ENCODE measurements around the gene CASZ1.

The CASZ1 gene

DNA sequence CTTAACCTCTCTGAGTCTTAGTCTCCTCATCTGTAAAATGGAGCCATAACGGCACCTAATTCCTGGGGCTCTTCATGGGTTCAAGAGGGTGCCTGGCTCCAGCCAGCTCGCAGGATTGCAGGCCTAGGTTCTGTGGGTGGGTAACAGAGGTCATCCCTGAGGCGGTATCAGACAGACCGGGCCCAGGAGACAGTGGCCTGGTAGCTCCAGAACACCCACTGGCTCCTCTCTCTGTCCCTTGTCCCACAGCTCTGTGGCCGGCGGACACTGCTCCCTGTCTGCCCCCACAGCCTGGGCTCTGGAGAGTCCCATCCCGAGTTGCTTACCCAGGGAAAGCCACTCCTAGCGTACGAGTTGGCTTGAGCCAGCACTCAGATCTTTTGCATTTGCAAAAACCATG, 171.4 kb downstream of the CASZ1 start:
- H3K27me3 ChIP-seq (ENCODE audit: low read length), result no peaks in the 10 kb centered on the region
- no peaks in the 10 kb centered on the region for H3K36me3 ChIP-seq (ENCODE audit: low read length)
- H3F3A ChIP-seq (ENCODE audit: insufficient read depth), result no peaks in the 10 kb centered on the region
- H3K9ac ChIP-seq (ENCODE audit: low read length), result no peak overlapping the region
- H3K9me2 ChIP-seq (replicated peaks; ENCODE audit: insufficient read depth, low read length), result no peaks in the 10 kb centered on the region
- H3K27ac ChIP-seq (ENCODE audit: low read depth, low read length), result no peak overlapping the region
- no peaks in the 10 kb centered on the region for H4K20me1 ChIP-seq (ENCODE audit: low read depth, low read length)
- TF ChIP-seq, protein P1, sequence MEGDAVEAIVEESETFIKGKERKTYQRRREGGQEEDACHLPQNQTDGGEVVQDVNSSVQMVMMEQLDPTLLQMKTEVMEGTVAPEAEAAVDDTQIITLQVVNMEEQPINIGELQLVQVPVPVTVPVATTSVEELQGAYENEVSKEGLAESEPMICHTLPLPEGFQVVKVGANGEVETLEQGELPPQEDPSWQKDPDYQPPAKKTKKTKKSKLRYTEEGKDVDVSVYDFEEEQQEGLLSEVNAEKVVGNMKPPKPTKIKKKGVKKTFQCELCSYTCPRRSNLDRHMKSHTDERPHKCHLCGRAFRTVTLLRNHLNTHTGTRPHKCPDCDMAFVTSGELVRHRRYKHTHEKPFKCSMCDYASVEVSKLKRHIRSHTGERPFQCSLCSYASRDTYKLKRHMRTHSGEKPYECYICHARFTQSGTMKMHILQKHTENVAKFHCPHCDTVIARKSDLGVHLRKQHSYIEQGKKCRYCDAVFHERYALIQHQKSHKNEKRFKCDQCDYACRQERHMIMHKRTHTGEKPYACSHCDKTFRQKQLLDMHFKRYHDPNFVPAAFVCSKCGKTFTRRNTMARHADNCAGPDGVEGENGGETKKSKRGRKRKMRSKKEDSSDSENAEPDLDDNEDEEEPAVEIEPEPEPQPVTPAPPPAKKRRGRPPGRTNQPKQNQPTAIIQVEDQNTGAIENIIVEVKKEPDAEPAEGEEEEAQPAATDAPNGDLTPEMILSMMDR (IDR thresholded peaks at IDR 0.05; ENCODE audit: insufficient read depth, low read length, poor library complexity, severe bottlenecking), result no peak
- no peak for TF ChIP-seq EZH2phosphoT487 (conservative IDR thresholded peaks at IDR 0.05; ENCODE audit: low read length)
- no peak overlapping the region for H2AFZ ChIP-seq (ENCODE audit: low read depth, low read length, severe bottlenecking)
- H3K4me2 ChIP-seq (ENCODE audit: low read depth, low read length, poor library complexity, severe bottlenecking), result no peak overlapping the region
- no peaks in the 10 kb centered on the region for H3K9me3 ChIP-seq (ENCODE audit: insufficient read depth, low read length)
- no peaks in the 10 kb centered on the region for H3K79me2 ChIP-seq (ENCODE audit: insufficient read depth, low read length)
- H3K4me3 ChIP-seq (ENCODE audit: insufficient read depth, low read length, poor library complexity, severe bottlenecking), result no peak overlapping the region

DNA sequence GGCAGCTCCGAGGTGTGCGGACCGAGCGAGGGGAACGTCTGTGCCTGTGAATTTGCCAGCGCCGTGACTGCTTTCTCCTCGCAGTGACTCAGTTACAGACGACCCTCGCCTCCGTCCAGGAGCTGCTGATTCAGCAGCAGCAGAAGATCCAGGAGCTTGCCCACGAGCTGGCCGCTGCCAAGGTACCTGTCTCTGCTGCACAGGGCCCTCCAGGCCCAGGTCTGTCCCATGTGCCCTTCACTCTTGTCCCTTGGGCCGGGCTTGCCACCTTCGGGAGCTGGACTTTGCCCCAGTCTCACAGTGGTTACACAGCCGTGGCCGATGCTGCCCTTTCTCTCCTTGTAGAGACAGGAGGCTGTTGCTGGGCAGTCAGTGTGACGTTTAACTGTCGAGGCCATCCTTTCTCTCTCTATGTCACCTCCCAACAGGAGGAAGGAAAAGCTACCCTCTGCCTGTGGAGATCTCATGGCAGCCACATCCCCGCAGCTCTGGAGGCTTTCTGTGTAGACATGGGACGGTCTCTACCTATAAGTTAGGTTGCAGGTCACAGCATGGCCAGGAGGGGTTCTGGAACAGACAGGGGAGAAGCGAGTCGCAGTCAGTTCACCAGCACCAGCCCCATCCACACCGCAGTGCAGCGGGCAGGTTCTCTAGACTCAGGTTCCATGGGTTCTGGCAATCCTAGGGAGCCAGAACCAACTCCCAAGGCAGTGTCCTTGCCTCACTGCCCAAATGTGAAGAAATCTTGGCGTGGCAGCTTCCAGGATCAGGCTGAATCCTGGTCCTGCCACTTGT, 172.0 kb downstream of the CASZ1 start:
- Histone ChIP-seq H3F3A (ENCODE audit: insufficient read depth) (no peaks in the 10 kb centered on the region), H3K9me3 (ENCODE audit: insufficient read depth, low read length) (no peaks in the 10 kb centered on the region), H3K9me2 (replicated peaks; ENCODE audit: insufficient read depth, low read length) (no peaks in the 10 kb centered on the region), H3K4me3 (ENCODE audit: insufficient read depth, low read length, poor library complexity, severe bottlenecking) (no peak overlapping the region), H3K9ac (ENCODE audit: low read length) (no peak overlapping the region), H3K79me2 (ENCODE audit: insufficient read depth, low read length) (no peaks in the 10 kb centered on the region), H3K4me2 (ENCODE audit: low read depth, low read length, poor library complexity, severe bottlenecking) (no peak overlapping the region), H3K27ac (ENCODE audit: low read depth, low read length) (no peak overlapping the region), H4K20me1 (ENCODE audit: low read depth, low read length) (no peaks in the 10 kb centered on the region), H3K36me3 (ENCODE audit: low read length) (no peaks in the 10 kb centered on the region), H2AFZ (ENCODE audit: low read depth, low read length, severe bottlenecking) (no peak overlapping the region), H3K27me3 (ENCODE audit: low read length) (no peaks in the 10 kb centered on the region)
- TF ChIP-seq, protein P1 (IDR thresholded peaks at IDR 0.05; ENCODE audit: insufficient read depth, low read length, poor library complexity, severe bottlenecking), result no peak
- no peak for TF ChIP-seq EZH2phosphoT487 (conservative IDR thresholded peaks at IDR 0.05; ENCODE audit: low read length)

DNA sequence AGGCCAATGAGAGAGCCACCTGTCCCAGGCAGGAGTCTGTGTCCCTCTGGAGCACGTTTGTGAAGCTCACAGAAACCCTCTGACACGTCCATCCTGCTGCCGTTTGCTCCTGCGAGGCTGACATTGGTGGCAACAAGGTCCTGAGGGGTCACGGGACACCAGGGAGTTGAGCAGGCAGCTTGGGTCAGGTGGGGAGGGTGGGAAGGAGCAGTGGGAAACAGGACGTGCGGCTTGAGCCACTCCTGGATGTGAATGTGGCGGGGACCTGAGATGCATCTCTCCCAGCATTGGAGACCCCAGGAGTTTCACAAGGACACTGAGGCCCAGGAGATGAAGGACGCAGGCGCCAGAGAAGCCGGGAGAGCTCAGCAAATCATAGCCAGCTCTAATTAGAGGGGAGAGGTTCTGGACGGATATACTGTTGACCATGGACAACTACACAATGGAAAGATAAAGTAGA, 172.7 kb downstream of the CASZ1 start:
- Histone ChIP-seq H3K36me3 (ENCODE audit: low read length) (no peaks in the 10 kb centered on the region), H3K27me3 (ENCODE audit: low read length) (no peaks in the 10 kb centered on the region), H4K20me1 (ENCODE audit: low read depth, low read length) (no peaks in the 10 kb centered on the region), H3K4me3 (ENCODE audit: insufficient read depth, low read length, poor library complexity, severe bottlenecking) (no peak overlapping the region), H3F3A (ENCODE audit: insufficient read depth) (no peaks in the 10 kb centered on the region), H3K9ac (ENCODE audit: low read length) (no peak overlapping the region), H3K9me2 (replicated peaks; ENCODE audit: insufficient read depth, low read length) (no peaks in the 10 kb centered on the region), H3K9me3 (ENCODE audit: insufficient read depth, low read length) (no peaks in the 10 kb centered on the region), H3K27ac (ENCODE audit: low read depth, low read length) (no peak overlapping the region), H3K79me2 (ENCODE audit: insufficient read depth, low read length) (no peaks in the 10 kb centered on the region), H2AFZ (ENCODE audit: low read depth, low read length, severe bottlenecking) (no peak overlapping the region), H3K4me2 (ENCODE audit: low read depth, low read length, poor library complexity, severe bottlenecking) (no peak overlapping the region)
- TF ChIP-seq, protein P1 (IDR thresholded peaks at IDR 0.05; ENCODE audit: insufficient read depth, low read length, poor library complexity, severe bottlenecking), result no peak
- TF ChIP-seq EZH2phosphoT487 (conservative IDR thresholded peaks at IDR 0.05; ENCODE audit: low read length), result no peak
